HepG2 (cell line): ENCODE measurements around the gene CPNE4. TPM values are rescaled to one million over a fixed set of nuclear protein-coding genes. Genes with fewer than 3 reads are reported as not detected.

ENCODE experiments used
- ATAC-seq: fragments of 200-7000 bp; cut with Tn5 transposase; 3 replicates; pipeline ENCODE4 v1.9.1; 2020; ENCODE audit warnings: mild to moderate bottlenecking, moderate library complexity
- BruUV-seq: library from RNA; stranded (reverse); fragments of 400-500 nt; replicated peaks from 2 replicates; lab custom pipeline; 2021; lab: Mats Ljungman, UMichigan
- CTCF ChIA-PET: fragments of 300-600 bp; formaldehyde crosslinking; extraction: SDS; loops from one replicate; lab custom pipeline; 2021; ENCODE audit warnings: low total read pairs, inconsistent platforms, low intra/inter-chr PET ratio; lab: Yijun Ruan, JAX
- POLR2A ChIA-PET: fragments of 350-600 bp; sonication (Branson Sonifier 250); formaldehyde crosslinking; loops from one replicate; lab custom pipeline; 2020; ENCODE audit warnings: antibody characterized with exemption, inconsistent platforms; lab: Yijun Ruan, JAX
- DNase-seq: peaks from one replicate; pipeline ENCODE4 v3.0.0-alpha.2; 2015; ENCODE audit warnings: low spot score
- FAIRE-seq: peaks from 3 replicates; lab custom pipeline; 2011; peaks lifted over from hg19 to GRCh38; lab: Jason Lieb, UNC
- H2AFZ ChIP-seq: one replicate; pipeline ENCODE4 v1.6.1; 2011; ENCODE audit warnings: low read length, inconsistent platforms
- H3K27ac ChIP-seq: fragments of 300-600 bp; 3 replicates; pipeline ENCODE4 v1.8.0; 2011; ENCODE audit warnings: mixed run types, mild to moderate bottlenecking, mixed read lengths, low read length, inconsistent platforms; ENCODE audit not compliant: insufficient read depth; ENCODE audit errors: extremely low read length
- H3K27me3 ChIP-seq, 2 experiments: fragments of 200-600 bp in 1 of 2; 2 replicates in 1 of 2; 3 replicates in 1 of 2; pipeline versions ENCODE4 v1.6.0 to v1.8.0; 2011; ENCODE audit warnings: low read length in 2 of 2, mild to moderate bottlenecking in 2 of 2, moderate library complexity in 2 of 2, inconsistent platforms in 1 of 2; ENCODE audit not compliant: insufficient read depth in 2 of 2, control insufficient read depth in 1 of 2
- H3K36me3 ChIP-seq, 2 experiments: fragments of 200-600 bp in 1 of 2; replicated peaks in 1 of 2; 2 replicates in 1 of 2; 3 replicates in 1 of 2; pipeline versions ENCODE4 v1.5.1 to v1.8.0; 2011; ENCODE audit warnings: low read length in 2 of 2, inconsistent platforms in 1 of 2; ENCODE audit not compliant: insufficient read depth in 2 of 2, control insufficient read depth in 1 of 2
- H3K4me1 ChIP-seq: 2 replicates; pipeline ENCODE4 v1.5.1; 2012; ENCODE audit warnings: low read length, inconsistent platforms; ENCODE audit not compliant: insufficient read depth
- H3K4me2 ChIP-seq: 2 replicates; pipeline ENCODE4 v1.6.0; 2011; ENCODE audit warnings: low read depth, low read length, inconsistent platforms
- H3K4me3 ChIP-seq, 3 experiments: fragments of 200-600 bp in 1 of 3; sonication (generic), shearing (Covaris generic) in 1 of 3; replicated peaks in 1 of 3; 2 replicates each; pipeline ENCODE4 v1.5.1; 2011 to 2016; ENCODE audit warnings: low read length in 3 of 3, inconsistent platforms in 2 of 3, low read depth in 2 of 3, mild to moderate bottlenecking in 2 of 3, control low read depth in 1 of 3, mixed read lengths in 1 of 3; ENCODE audit not compliant: insufficient read depth in 1 of 3
- H3K79me2 ChIP-seq: one replicate; pipeline ENCODE4 v1.6.1; 2011; ENCODE audit warnings: low read length, inconsistent platforms; ENCODE audit not compliant: insufficient read depth
- H3K9ac ChIP-seq: 2 replicates; pipeline ENCODE4 v1.6.0; 2011; ENCODE audit warnings: mild to moderate bottlenecking, low read depth, low read length, inconsistent platforms; ENCODE audit not compliant: insufficient read depth
- H3K9me3 ChIP-seq: 2 replicates; pipeline ENCODE4 v1.5.1; 2012; ENCODE audit warnings: mild to moderate bottlenecking, low read length
- H4K20me1 ChIP-seq: 2 replicates; pipeline ENCODE4 v1.6.0; 2011; ENCODE audit warnings: inconsistent platforms, mild to moderate bottlenecking, low read length, moderate library complexity; ENCODE audit not compliant: insufficient read depth
- CCDC6 ChIP-seq: sonication (generic); formaldehyde crosslinking; IDR thresholded peaks from 2 replicates; pipeline ENCODE4 v1.8.1; 2022; ENCODE audit warnings: mild to moderate bottlenecking, missing genetic modification reagents, moderate library complexity
- MAFF ChIP-seq: IDR thresholded peaks from 2 replicates; pipeline ENCODE4 v1.6.1; 2011; ENCODE audit warnings: low read depth, low read length, improper control_type of control experiment
- ZNF224 ChIP-seq: sonication (generic); formaldehyde crosslinking; IDR thresholded peaks from 2 replicates; pipeline ENCODE4 v1.5.0; 2020; ENCODE audit warnings: mild to moderate bottlenecking, missing genetic modification reagents
- ZNF333 ChIP-seq: sonication (generic); formaldehyde crosslinking; IDR thresholded peaks from 2 replicates; pipeline ENCODE4 v1.4.0; 2020; ENCODE audit warnings: mild to moderate bottlenecking, missing genetic modification reagents, borderline replicate concordance
- ZNF704 ChIP-seq: sonication (generic); formaldehyde crosslinking; IDR thresholded peaks from 2 replicates; pipeline ENCODE4 v1.8.1; 2023; ENCODE audit warnings: mild to moderate bottlenecking, inconsistent platforms, moderate library complexity, missing genetic modification reagents, borderline replicate concordance
- ZNF776 ChIP-seq: sonication (generic); formaldehyde crosslinking; IDR thresholded peaks from 2 replicates; pipeline ENCODE4 v1.4.0; 2020; ENCODE audit warnings: mild to moderate bottlenecking, missing genetic modification reagents
- ZNF782 ChIP-seq: sonication (generic); formaldehyde crosslinking; IDR thresholded peaks from 2 replicates; pipeline ENCODE4 v1.4.0; 2020; ENCODE audit warnings: missing genetic modification reagents, mild to moderate bottlenecking, borderline replicate concordance
- WGBS: methylation state at CpG from one replicate; pipeline ENCODE4 v1.1.6; 2017; ENCODE audit warnings: low lambda C conversion rate; 5-methylcytosine and 5-hydroxymethylcytosine counted together
- in situ Hi-C: cut with HindIII; loops from 2 replicates; pipeline ENCODE4 v1.10.0; 2017; ENCODE audit warnings: low pct_unique_long_range_greater_than_20kb; ENCODE audit not compliant: extremely low pct_ligation_motif_present
- intact Hi-C: fragments of 100-400 bp; cut with micrococcal nuclease; formaldehyde crosslinking; loops from one replicate; pipeline ENCODE4 v1.10.0; 2022; ENCODE audit not compliant: unreplicated experiment
- polyA plus RNA-seq, 8 experiments: library from polyadenylated mRNA; depleted of rRNA in 3 of 8; stranded (reverse) in 7 of 8; unstranded in 1 of 8; fragments of >200 nt; fragmentation: Illumina TruSeq in 4 of 8; extraction: Trizol in 4 of 8; gene quantifications; 2 replicates each; pipeline versions ENCODE4 v1.2.1 to v1.2.3, GENCODE V29; 2011 to 2016; ENCODE audit warnings: low read depth in 4 of 8, missing spikeins in 1 of 8, mixed read lengths in 1 of 8; ENCODE audit not compliant: insufficient read depth in 1 of 8
- total RNA-seq, 5 experiments: library from RNA; depleted of rRNA; stranded (reverse); fragments of >200 nt; fragmentation: Illumina TruSeq; extraction: Trizol; gene quantifications; 2 replicates each; pipeline ENCODE4 v1.2.3, GENCODE V29; 2016; ENCODE audit warnings: low read depth in 1 of 5
- TF ChIP-seq, protein P1 (sequence below): sonication (generic); formaldehyde crosslinking; IDR thresholded peaks from 2 replicates; pipeline ENCODE4 v1.5.0; 2020; ENCODE audit warnings: missing genetic modification reagents, mild to moderate bottlenecking, borderline replicate concordance
- TF ChIP-seq, protein P2 (sequence below): sonication (generic); formaldehyde crosslinking; IDR thresholded peaks from 2 replicates; pipeline ENCODE4 v1.8.0; 2022; ENCODE audit warnings: missing genetic modification reagents, mild to moderate bottlenecking, moderate library complexity, borderline replicate concordance
- TF ChIP-seq, protein P3 (sequence below): sonication (generic); formaldehyde crosslinking; IDR thresholded peaks from 2 replicates; pipeline ENCODE4 v1.4.0; 2020; ENCODE audit warnings: missing genetic modification reagents

Gene CPNE4
- total and polyA plus RNA-seq, 2 of the 13 experiments (the other 11 are each of a cell fraction or from before 2014, with no cell fraction given): not detected

- WGBS: 5% methylated on average over 3 of the region's 3 CpGs
- Histone ChIP-seq H3K4me3 (no peak overlapping the region), H3K4me1 (no peaks in the 10 kb centered on the region), H3K27ac (no peak overlapping the region), H2AFZ (no peak overlapping the region), H4K20me1 (no peaks in the 10 kb centered on the region), H3K27me3 (no peaks in the 10 kb centered on the region), H3K36me3 (no peaks in the 10 kb centered on the region), H3K4me2 (no peak overlapping the region), H3K9me3 (no peaks in the 10 kb centered on the region), H3K79me2 (no peaks in the 10 kb centered on the region), H3K9ac (no peak overlapping the region)
- ATAC-seq (no peak), FAIRE-seq (no peak), DNase-seq (no peak)
- intact Hi-C loops: no loop called here
- ChIA-PET POLR2A (no interaction called here), CTCF (no interaction called here)
- in situ Hi-C loops: no loop called here
- BruUV-seq: no TSS peak
- TF ChIP-seq, protein P1, sequence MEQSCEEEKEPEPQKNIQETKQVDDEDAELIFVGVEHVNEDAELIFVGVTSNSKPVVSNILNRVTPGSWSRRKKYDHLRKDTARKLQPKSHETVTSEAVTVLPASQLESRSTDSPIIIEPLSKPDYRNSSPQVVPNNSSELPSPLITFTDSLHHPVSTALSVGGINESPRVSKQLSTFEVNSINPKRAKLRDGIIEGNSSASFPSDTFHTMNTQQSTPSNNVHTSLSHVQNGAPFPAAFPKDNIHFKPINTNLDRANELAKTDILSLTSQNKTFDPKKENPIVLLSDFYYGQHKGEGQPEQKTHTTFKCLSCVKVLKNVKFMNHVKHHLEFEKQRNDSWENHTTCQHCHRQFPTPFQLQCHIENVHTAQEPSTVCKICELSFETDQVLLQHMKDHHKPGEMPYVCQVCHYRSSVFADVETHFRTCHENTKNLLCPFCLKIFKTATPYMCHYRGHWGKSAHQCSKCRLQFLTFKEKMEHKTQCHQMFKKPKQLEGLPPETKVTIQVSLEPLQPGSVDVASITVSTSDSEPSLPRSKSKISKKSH (CRISPR knock-in tag): no peak
- no peak for TF ChIP-seq ZNF782 (CRISPR knock-in tag)
- TF ChIP-seq CCDC6 (CRISPR knock-in tag): no peak
These were observed 346.4 kb downstream of the CPNE4 start for GRCh38 chr3:131688370-131688769.

- in situ Hi-C loops (no loop called here), intact Hi-C loops (no loop called here)
- FAIRE-seq (no peak), ATAC-seq (no peak), DNase-seq (no peak)
- CTCF ChIA-PET: no interaction called here
- Histone ChIP-seq H3K9ac (no peak overlapping the region), H3K9me3 (no peaks in the 10 kb centered on the region), H3K36me3 (no peaks in the 10 kb centered on the region), H2AFZ (no peak overlapping the region), H3K27ac (no peak overlapping the region), H3K27me3 (no peaks in the 10 kb centered on the region), H4K20me1 (no peaks in the 10 kb centered on the region), H3K4me2 (no peak overlapping the region), H3K4me3 (no peak overlapping the region), H3K4me1 (no peaks in the 10 kb centered on the region), H3K79me2 (no peaks in the 10 kb centered on the region)
- POLR2A ChIA-PET: no interaction called here
- BruUV-seq: no TSS peak
- WGBS: 51% methylated on average over 4 of the region's 4 CpGs
- TF ChIP-seq, protein P2, sequence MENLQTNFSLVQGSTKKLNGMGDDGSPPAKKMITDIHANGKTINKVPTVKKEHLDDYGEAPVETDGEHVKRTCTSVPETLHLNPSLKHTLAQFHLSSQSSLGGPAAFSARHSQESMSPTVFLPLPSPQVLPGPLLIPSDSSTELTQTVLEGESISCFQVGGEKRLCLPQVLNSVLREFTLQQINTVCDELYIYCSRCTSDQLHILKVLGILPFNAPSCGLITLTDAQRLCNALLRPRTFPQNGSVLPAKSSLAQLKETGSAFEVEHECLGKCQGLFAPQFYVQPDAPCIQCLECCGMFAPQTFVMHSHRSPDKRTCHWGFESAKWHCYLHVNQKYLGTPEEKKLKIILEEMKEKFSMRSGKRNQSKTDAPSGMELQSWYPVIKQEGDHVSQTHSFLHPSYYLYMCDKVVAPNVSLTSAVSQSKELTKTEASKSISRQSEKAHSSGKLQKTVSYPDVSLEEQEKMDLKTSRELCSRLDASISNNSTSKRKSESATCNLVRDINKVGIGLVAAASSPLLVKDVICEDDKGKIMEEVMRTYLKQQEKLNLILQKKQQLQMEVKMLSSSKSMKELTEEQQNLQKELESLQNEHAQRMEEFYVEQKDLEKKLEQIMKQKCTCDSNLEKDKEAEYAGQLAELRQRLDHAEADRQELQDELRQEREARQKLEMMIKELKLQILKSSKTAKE (CRISPR knock-in tag): no peak
- TF ChIP-seq MAFF: no peak
- TF ChIP-seq ZNF704 (CRISPR knock-in tag): no peak
- TF ChIP-seq ZNF333 (CRISPR knock-in tag): no peak
- TF ChIP-seq ZNF224 (CRISPR knock-in tag): no peak
- TF ChIP-seq, protein P3, sequence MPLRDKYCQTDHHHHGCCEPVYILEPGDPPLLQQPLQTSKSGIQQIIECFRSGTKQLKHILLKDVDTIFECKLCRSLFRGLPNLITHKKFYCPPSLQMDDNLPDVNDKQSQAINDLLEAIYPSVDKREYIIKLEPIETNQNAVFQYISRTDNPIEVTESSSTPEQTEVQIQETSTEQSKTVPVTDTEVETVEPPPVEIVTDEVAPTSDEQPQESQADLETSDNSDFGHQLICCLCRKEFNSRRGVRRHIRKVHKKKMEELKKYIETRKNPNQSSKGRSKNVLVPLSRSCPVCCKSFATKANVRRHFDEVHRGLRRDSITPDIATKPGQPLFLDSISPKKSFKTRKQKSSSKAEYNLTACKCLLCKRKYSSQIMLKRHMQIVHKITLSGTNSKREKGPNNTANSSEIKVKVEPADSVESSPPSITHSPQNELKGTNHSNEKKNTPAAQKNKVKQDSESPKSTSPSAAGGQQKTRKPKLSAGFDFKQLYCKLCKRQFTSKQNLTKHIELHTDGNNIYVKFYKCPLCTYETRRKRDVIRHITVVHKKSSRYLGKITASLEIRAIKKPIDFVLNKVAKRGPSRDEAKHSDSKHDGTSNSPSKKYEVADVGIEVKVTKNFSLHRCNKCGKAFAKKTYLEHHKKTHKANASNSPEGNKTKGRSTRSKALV (CRISPR knock-in tag): no peak
- no peak for TF ChIP-seq ZNF776 (CRISPR knock-in tag)
These were observed 365.2 kb downstream of the CPNE4 start for GRCh38 chr3:131669600-131669999.
